ENCODE measurements around the gene ANKRD12.
"Not testable (repeated sequence)": the region's sequence is repeated elsewhere in the genome, so short reads cannot be mapped to it uniquely, and the experiment has no call there.

Gene ANKRD12

DNA sequence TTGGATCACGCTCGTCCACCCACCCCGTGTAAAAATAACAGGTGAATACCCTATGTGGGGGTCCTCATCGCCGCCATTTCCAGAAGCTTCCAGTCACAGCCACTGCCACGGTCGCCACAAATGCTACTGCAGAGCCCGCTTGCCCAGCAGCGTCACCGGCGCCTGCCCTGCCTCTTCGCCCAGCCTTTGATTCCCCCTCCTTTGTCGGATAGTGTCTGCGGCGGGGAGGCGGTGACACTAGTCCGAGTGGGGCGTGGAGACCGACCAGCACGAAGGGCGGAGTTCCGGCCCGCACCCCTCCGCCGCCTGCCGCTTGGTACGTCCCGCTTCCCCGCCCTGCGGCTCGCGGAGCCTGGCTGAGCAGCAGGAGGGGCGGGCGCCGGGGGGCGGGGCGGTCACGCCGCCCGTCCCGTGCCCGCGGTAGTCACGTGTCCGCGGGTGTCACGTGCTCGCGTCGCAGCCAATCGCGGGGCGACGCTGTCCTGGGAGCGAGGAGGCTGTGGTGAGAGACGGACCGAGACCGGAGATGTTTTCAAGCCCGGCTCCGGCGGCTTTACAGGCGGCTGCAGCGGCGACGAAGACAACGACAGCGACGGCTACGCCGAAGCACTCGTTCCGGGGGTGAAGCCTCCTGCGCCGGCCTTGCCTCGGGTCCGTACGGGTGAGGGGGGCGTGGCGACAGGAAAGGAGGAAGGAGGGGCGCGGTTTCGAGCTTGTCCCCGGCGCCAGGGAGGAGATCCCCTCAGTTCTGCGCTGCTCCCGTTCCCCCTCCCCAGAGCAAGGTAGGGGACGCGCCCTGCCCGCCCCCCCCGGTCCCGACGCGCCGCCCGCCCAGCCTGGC, at the start of gene ANKRD12:
Gene ANKRD12 (plus strand): TSS at position 467 of the 841 bp plus-strand sequence. CDS start 45,652 bp downstream, outside the sequence.
- DNase-seq: peak; percentile 98

DNA sequence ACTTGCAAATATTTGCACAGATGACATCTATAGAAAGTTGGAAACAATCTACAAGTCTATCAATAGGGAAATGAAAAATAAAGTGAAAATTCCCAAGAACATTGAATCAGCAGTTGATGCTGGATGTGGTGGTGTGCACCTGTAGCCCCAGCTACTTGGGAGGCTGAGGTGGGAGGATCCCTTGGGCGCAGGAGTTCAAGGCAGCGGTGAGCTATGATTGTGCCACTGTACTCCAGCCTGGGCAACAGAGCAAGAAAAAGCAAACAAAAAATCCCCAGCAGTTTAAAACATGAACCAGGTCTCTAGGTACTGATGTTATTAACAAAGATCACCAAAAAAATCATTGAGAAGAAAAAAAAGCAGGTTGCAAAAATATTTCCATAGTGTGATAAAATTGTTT, 49.4 kb upstream of the ANKRD12 start:
- no peak for DNase-seq

DNA sequence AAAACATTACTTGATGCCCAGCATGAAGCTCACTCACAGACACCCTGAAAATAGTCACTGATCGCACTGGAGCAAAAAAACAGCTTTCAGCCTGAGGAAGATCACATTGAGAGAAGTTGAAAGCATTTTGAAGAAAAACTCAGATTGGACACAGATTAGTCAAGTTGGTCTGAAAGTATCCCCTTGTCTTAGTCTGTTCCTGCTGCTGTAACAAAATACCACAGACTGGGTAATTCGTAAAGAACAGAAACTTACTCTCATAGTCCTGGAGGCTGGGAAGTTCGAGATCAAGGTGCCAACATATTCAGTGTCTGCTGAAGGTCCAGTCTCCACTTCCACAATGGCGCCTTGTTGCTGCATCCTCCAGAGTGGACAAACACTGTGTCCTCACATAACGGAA, 48.3 kb upstream of the ANKRD12 start:
- DNase-seq: no peak

DNA sequence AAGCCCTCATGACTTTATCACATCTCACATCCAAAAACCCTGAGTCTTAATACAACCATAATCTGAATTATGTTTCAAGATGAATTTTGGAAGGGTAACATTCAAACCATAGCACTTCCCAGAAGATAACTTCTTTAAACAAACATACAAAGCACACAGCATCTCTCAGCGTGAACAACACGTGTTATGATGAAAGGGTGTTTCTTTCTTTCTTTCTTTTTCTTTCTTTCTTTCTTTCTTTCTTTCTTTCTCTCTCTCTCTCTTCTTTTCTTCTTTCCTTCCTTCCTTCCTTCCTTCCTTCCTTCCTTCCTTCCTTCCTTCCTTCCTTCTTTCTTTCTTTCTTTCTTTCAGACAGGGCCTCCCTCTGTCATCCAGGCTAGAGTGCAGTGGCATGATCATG, 47.9 kb upstream of the ANKRD12 start:
- not testable (repeated sequence) for DNase-seq

DNA sequence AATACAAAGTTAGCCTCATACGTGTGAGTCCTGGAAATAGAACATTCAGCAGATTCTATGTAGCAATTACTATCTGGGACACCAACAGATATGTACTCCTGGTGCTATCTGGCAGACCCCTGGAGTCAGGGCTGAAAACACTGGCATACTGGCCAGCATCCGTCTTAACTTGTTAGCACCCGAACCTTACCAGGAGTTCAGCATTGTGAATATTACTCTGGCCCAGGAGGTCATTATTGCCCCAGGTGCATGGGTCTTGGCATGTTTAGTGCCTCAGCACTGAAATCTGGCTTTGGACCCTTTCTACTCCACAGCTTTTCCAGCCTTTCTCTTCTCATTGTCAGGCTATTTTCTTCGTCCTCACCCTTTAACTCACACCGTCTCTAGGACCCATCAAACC, 46.0 kb upstream of the ANKRD12 start:
- no peak for DNase-seq

- DNase-seq: peak; percentile 26
These were observed 45.5 kb upstream of the ANKRD12 start for GRCh38 chr18:9091066-9091476.

GRCh38 chr18:9092665-9093064, 43.9 kb upstream of the ANKRD12 start:
- DNase-seq: peak; percentile 52

GRCh38 chr18:9093109-9093508, 43.5 kb upstream of the ANKRD12 start:
- DNase-seq: not testable (repeated sequence)

GRCh38 chr18:9094307-9095226, 42.0 kb upstream of the ANKRD12 start:
- DNase-seq: no peak

DNA sequence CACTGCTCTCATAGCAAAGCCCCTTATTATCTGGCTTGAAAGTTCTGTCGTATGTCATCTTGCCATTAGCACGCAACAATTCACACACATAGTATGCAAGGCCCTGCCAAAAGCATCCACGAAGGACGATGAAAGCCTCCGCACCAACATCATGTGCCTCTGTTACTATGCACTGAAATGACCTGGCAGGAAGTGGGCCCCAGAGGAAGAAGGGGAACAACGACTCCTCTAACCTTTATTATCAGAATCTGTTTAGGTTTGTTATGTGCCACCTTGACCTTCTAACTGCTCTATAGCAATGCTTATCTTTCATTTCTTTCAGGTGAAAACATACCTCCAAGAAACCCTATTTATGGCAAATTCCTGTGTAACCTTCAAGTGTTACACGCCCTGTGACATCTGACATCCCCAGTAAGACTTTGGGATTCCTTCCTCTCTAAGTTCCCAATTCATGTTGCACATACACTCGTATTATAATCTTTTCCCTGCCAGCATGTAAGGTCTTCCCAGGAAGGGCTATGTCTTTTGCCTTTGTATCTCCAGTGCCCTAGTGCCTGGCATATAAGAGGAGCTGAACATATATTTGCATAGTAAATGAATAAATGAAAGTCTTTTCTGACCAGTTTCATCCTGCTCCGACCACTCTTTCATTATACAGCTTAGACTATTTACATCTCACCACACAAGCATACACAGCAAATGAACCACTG, 41.1 kb upstream of the ANKRD12 start:
- peak; percentile 72 for DNase-seq

GRCh38 chr18:9096007-9096371, 40.6 kb upstream of the ANKRD12 start:
- DNase-seq: no peak

- no peak for DNase-seq
These were observed 39.9 kb upstream of the ANKRD12 start for GRCh38 chr18:9096685-9097084.

DNA sequence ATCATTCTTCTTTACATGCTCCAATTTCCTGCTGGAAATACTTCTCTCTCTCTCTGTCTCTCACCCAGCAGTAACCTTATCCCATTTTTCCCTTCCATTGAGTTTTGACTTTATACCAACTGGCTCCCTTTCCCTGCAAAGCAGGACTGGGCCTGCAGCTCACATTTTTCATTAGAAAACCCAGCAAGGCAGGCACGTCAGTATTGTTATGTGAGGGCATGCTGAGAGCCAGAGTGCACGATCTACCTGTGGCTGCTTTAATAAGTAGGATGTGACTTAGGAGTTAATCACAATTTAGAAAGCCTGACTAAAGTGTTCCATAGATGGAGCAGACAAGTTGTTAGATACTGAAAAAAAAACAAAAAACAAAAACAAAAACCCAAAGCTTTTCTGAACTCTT, 39.2 kb upstream of the ANKRD12 start:
- DNase-seq: no peak

- no peak for DNase-seq
These were observed 35.8 kb upstream of the ANKRD12 start for GRCh38 chr18:9100796-9101195.

DNA sequence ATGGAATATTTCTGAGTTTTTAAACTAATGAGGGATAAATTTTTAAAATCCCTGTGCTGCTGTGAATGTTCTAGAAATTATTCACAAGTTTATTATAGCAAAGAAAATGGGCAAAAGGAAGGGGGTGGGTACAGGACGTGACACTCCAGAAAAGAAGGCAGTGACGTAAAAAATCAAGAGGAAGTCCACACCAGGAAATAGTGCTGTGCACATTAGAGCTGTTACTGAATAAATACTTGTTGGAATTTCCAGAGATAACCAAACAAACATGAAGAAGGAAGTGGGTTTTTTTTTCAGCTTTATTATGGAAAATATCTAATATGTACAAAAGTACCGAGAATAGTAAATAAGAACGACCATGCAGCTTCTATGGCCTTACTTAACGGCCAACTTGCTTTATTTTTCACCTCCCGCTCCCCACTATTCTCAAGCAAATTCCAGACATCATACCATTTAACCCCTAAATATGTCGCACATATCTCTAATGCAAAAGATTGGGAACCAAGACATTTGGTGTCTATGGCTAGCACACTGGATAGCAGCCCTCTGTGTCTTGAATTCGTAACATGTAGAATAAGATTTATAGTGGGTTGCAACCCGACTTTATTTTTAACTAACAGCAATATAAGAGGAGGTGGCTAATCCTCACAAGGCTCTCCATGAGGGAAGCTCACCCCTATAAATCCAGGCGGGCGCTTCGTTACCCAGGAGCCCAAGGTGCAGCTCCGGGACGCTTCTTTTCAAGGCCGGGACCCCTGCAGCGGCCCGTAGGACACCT, 34.7 kb upstream of the ANKRD12 start:
- peak; percentile 92 for DNase-seq

DNA sequence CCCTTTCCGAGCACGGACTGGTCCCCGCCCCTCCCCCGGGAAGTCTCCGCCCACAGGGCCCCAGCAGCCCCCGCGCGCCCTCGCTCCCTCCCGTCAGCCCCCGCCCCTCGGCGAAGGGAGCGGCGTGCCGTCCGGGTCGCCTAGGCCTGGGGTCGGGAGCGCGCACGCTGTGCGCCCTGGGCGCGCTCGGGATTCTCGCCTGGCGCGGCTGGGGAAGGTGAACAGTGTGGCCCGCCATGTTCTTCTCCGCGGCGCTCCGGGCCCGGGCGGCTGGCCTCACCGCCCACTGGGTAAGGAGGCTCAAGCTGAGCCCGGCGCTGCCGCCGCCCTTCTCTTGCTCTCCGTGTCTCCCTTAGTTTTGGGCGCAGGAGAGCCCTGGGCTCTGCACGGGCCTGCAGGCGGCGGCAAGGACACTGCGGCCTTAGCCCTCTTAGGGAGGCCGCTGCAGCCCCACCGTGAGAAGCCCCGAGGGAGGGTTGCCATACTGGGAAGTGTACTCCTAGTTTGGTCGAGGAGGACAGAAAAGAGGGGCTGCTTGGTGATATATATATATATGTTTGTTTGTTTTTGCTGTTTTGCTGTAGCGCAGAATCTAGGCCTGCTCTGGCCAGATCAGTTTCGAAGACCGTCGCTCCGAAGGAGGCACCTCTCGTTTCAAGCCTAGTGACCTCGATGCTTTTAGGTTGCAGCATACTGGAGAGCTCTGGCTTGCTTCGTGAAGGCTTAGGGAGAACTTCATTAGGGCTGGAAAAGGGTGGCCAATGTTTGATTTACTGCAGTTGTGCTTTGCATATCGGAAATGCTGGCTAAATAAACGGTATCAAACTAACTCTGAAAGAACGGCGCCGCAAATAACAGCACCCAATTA, 33.8 kb upstream of the ANKRD12 start, which contains the start of gene NDUFV2:
Gene NDUFV2 (plus strand): TSS at position 192 of the 868 bp plus-strand sequence. CDS start 45 bp downstream, at position 237.
- peak; percentile 97 for DNase-seq

DNA sequence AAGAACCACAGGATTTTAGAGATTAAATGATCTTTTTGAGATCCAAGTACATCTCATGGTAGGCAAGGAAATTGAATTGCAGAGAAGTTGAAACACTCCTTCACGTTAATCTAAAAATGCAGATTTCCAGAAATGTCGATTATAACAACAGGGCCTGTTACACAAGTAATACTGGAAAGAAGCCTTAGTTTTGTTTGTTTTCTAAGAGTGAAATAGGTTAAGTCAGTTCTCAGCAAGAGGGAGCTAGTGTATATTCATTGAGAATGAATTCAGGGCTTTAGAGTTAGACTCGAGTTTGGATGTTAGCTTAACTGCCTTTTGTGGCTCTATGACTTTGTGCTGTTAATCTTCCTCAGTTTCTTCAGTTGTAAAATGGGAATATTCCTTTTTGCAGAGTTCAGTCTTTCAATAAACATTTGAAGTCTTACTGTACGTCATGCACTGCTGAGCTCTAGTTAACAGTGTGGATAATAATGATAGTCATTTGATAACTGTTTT, 33.2 kb upstream of the ANKRD12 start:
- peak; percentile 29 for DNase-seq

DNA sequence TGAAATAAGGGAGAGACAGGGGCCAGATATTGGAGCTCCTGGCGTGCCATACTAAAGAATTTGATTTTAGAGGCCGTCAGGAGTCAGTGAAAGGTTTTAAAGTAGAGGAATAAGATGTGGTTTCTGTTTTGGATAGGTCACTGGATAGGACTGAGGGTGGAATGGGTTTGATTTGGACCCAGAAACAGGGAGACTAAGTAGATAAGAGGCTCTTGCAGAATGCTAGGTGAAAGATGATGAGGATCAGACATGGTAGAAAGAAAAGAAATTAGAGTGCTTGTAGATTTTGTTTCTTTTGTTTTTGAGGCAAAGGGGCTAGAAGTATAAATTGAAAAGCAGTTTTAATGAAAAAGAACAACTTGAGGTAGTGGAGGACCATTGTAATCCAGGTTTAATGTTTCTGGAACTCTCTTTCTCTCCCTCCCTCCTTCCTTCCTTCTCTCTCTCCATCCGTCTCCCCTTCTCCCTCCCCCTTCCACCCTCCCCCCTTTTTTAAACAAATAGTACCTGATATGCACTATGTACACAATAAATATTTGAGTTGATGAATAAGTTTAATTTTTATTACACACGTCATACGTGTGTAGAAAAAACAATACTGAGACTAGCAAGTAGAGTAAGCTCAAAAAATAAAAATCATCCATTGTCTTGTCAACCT, 32.2 kb upstream of the ANKRD12 start:
- no peak for DNase-seq

- no peak for DNase-seq
These were observed 31.2 kb upstream of the ANKRD12 start for GRCh38 chr18:9105420-9105819.

DNA sequence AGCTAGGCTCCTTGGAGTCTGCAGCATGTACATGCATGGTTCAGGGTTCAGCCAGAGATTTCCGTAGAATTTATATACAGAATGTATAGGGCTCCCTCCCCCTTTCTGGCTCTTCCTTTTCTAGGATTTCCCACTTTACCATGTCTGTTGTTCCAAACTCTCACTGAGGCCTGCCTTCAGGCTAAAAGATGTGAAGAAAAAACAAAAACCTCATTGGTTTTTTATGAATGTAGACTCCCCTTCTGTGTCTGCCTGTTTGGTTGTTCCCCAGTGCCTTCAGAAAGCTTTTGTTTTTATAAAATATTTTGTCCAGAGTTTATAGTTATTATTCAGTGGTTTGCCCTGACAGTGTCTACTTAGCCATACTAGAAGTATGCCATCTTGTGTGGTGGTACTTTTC, 30.5 kb upstream of the ANKRD12 start:
- DNase-seq: no peak

Measured in inflammatory macrophage treated with lipopolysaccharide for 4 hours (primary cell).